ENCODE measurements around the gene SMIM14. TPM values are rescaled to one million over a fixed set of nuclear protein-coding genes. Genes with fewer than 3 reads are reported as not detected.
"Not testable (repeated sequence)": the region's sequence is repeated elsewhere in the genome, so short reads cannot be mapped to it uniquely, and the experiment has no call there.

The SMIM14 gene
- total RNA-seq, 1 donor from 2014 or later: 70.9 TPM

- FAIRE-seq: not testable (repeated sequence)
Measured at GRCh38 chr4:39514266-39514665, 124.4 kb downstream of the SMIM14 start.

DNA sequence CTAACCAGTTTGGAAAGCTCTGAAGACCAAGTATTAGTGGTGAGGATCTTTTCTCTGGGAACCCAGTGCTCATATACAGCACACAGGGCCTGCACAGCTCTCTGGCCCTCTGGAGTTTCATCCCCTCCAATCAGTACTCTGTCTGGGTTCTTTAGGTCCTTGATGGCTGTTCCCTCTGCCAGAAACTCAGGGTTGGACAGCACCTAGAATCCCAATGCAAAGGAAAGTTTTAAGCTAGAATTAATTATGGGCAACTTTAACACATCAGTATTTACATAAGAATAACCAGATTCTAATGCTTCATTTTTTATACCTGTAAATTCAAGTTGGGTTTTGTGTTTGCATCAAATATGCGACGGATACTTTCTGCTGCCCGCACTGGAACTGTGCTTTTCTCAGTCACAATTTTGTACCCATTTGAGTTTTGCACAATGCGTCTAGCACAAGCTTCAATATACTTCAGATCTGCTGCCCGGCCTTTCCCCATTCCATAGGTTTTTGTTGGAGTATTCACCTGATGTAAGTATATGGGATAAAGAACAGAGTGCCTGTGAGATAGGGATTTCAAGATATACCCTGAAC, 128.2 kb downstream of the SMIM14 start:
- no peak for FAIRE-seq
- no peak for DNase-seq (ENCODE audit: low spot score in 2 of 2)

More at GRCh38 chr4:39514266-39514665, 124.4 kb downstream of the SMIM14 start:
- DNase-seq (ENCODE audit: low spot score in 2 of 2): not testable (repeated sequence)

- FAIRE-seq (no peak), DNase-seq (ENCODE audit: low spot score in 2 of 2) (no peak)
Measured at GRCh38 chr4:39505581-39505980, 133.1 kb downstream of the SMIM14 start.

DNA sequence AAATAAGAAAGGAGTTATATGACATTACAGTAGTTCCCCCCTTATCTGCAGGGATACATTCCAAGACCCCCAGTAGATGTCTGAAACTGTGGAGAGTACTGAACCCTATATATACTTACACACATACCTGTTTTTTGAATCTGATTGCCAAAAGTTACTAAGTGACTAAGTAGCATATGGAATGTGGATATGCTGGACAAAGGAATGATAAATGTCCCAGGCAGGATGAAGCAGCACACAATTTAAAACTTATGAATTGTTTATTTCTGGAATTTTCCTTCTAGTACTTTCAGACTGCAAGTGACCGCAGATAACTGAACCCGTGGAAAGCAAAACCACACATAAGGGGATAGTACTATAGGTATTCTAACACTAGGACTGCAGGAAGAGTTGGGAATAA, 134.1 kb downstream of the SMIM14 start:
- FAIRE-seq: no peak

DNA sequence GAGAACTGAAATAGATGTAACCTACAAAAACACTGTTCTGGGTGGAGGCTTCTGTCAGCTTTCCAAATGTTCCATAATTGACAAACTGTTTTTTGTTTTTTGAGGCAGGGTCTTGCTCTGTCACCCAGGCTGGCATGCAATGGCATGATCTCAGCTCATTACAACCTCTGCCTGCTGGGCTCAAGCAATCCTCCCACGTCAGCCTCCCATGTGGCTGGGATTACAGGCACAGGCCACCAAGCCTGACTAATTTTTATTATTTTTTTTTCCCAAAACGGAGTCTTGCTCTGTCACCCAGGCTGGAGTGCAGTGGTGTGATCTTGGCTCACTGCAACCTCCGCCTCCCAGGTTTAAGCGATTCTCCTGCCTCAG, 136.0 kb downstream of the SMIM14 start:
- not testable (repeated sequence) for FAIRE-seq; DNase-seq (ENCODE audit: low spot score in 2 of 2)

More for the DNA sequence above, 134.1 kb downstream of the SMIM14 start:
- no peak for DNase-seq (ENCODE audit: low spot score in 2 of 2)

DNA sequence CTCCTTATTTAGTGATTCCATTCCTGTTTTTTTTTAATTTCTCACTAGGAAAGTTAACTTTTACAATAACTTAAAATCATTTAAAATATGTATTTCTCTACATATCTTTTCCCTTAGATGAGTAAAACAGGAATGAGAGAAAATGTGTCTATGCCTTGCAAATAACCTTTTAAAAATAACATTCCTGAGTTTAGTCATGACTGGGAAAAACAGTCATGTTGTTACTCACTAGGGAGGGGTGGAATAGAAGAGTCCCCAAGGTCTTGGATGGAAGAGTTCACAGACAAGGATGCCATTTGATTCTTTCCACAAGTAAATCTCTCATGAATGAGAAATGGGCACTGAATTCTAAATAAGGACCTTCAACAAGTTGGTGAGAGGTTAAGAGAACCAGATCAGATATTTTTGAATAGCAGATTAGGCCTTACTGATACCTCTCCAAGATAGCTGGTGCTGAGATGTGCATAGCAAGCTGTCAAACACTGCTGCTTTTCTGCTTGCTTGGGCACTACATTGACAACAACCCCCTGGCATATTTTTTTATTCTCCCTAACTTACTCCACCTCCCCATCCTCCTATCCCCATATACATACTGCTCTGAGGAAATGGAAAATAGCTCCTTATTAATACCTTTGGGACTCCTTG, 136.5 kb downstream of the SMIM14 start:
- FAIRE-seq (no peak), DNase-seq (ENCODE audit: low spot score in 2 of 2) (no peak)

- no peak for DNase-seq (ENCODE audit: low spot score in 2 of 2)
- FAIRE-seq: no peak
Measured at GRCh38 chr4:39498727-39499020, 140.0 kb downstream of the SMIM14 start.

DNA sequence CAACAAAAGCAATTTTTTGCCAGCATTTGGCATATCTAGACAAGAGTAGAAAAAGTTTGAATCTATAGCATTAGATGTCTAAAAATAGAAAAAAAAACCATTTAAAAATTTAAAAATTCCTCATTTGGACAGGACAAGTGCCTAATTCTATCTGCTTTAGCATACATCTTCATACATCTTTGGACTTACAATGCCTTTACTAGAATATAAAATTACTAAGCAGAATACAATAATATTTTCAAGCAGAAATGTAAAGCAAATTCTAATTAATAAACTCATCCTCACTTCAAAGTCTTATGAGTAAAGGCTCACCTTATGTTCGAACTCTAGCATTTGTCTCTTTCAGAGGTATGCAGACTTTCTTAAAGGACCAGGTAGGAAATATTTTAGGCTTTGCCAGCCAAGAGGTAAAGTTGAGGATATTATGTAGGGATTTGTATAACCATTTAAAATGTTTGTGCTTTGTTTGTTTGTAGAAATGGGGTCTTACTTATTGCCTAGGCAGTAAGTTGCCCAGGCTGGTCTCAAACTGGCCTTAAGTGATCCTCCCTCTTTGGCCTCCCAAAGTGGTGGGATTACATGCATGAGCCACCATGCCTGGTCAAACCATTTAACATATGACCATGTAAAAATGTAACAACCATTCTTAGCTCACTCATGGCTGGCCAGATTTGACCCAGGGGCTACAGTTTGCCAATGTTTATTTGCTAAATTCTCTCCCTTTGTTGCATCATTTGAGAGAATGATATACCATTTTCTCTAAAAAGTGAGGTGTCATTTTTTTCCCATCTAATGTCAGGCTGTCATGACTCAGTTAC, 140.5 kb downstream of the SMIM14 start:
- DNase-seq (ENCODE audit: low spot score in 2 of 2) (no peak), FAIRE-seq (no peak)

Small RNA genes within 50 kb of the gene (small RNA-seq; reads per million reads assigned to genes)
- not detected for gene RNU7-11P

Other genes starting within 250 kb of the SMIM14 start
- under 0.01 TPM for gene KLB, start 231.9 kb downstream of the SMIM14 start, total RNA-seq
- gene RPL9, start 179.9 kb downstream of the SMIM14 start, total RNA-seq: 5,917 TPM
- gene LIAS, start 179.8 kb downstream of the SMIM14 start, total RNA-seq: 7.7 TPM
- gene UGDH, start 111.4 kb downstream of the SMIM14 start, total RNA-seq: 38.7 TPM
- 93.8 TPM for gene UBE2K, start 59.3 kb upstream of the SMIM14 start, total RNA-seq